ENCODE results near the gene TIMM44.

TIMM44 gene

GRCh38 chr19:7977021-7977722, 33.7 kb upstream of the TIMM44 start:
- no peak for ATAC-seq
- TF ChIP-seq ZNF70 (CRISPR knock-in tag; IDR thresholded peaks at IDR 0.05) (no peak), CREB5 (CRISPR knock-in tag; IDR thresholded peaks at IDR 0.05; ENCODE audit: low read depth) (no peak), ARNTL (CRISPR knock-in tag; IDR thresholded peaks at IDR 0.05; ENCODE audit: borderline replicate concordance, low read depth) (no peak), TOX (CRISPR knock-in tag; IDR thresholded peaks at IDR 0.05; ENCODE audit: borderline replicate concordance) (no peak), ZFP3 (CRISPR knock-in tag; IDR thresholded peaks at IDR 0.05) (no peak), CSRNP3 (CRISPR knock-in tag; IDR thresholded peaks at IDR 0.05) (no peak), BACH2 (CRISPR knock-in tag; IDR thresholded peaks at IDR 0.05; ENCODE audit: borderline replicate concordance) (no peak), PATZ1 (CRISPR knock-in tag; IDR thresholded peaks at IDR 0.05; ENCODE audit: borderline replicate concordance) (no peak)
- TF ChIP-seq, protein P1, sequence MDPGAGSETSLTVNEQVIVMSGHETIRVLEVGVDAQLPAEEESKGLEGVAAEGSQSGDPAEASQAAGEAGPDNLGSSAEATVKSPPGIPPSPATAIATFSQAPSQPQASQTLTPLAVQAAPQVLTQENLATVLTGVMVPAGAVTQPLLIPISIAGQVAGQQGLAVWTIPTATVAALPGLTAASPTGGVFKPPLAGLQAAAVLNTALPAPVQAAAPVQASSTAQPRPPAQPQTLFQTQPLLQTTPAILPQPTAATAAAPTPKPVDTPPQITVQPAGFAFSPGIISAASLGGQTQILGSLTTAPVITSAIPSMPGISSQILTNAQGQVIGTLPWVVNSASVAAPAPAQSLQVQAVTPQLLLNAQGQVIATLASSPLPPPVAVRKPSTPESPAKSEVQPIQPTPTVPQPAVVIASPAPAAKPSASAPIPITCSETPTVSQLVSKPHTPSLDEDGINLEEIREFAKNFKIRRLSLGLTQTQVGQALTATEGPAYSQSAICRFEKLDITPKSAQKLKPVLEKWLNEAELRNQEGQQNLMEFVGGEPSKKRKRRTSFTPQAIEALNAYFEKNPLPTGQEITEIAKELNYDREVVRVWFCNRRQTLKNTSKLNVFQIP (CRISPR knock-in tag; IDR thresholded peaks at IDR 0.05; ENCODE audit: borderline replicate concordance, low read depth) = no peak
- TF ChIP-seq, protein P2, sequence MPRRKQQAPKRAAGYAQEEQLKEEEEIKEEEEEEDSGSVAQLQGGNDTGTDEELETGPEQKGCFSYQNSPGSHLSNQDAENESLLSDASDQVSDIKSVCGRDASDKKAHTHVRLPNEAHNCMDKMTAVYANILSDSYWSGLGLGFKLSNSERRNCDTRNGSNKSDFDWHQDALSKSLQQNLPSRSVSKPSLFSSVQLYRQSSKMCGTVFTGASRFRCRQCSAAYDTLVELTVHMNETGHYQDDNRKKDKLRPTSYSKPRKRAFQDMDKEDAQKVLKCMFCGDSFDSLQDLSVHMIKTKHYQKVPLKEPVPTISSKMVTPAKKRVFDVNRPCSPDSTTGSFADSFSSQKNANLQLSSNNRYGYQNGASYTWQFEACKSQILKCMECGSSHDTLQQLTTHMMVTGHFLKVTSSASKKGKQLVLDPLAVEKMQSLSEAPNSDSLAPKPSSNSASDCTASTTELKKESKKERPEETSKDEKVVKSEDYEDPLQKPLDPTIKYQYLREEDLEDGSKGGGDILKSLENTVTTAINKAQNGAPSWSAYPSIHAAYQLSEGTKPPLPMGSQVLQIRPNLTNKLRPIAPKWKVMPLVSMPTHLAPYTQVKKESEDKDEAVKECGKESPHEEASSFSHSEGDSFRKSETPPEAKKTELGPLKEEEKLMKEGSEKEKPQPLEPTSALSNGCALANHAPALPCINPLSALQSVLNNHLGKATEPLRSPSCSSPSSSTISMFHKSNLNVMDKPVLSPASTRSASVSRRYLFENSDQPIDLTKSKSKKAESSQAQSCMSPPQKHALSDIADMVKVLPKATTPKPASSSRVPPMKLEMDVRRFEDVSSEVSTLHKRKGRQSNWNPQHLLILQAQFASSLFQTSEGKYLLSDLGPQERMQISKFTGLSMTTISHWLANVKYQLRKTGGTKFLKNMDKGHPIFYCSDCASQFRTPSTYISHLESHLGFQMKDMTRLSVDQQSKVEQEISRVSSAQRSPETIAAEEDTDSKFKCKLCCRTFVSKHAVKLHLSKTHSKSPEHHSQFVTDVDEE (CRISPR knock-in tag; IDR thresholded peaks at IDR 0.05) = no peak

DNA sequence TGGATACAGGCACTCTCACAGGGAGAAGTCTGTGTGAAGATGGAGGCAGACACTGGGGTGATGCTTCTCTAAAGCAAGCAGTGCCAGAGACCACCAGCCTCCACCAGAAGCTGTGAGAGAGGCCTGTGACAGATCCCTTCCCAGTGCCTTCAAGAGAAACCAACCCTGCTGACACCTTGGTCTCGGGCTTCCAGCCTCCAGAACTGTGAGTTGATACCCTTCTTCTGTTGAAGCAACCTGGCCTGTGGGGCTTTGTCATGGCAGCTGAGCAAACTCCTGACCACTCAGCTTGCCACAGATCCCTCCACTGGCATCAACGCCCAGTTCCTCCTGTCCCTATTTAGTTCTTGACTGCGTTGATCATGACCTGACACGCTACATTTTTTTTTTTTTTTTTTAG, 33.0 kb upstream of the TIMM44 start:
- ATAC-seq = no peak
- TF ChIP-seq ZNF8 (CRISPR knock-in tag; IDR thresholded peaks at IDR 0.05) (no peak), OSR1 (CRISPR knock-in tag; IDR thresholded peaks at IDR 0.05) (no peak), PATZ1 (CRISPR knock-in tag; IDR thresholded peaks at IDR 0.05; ENCODE audit: borderline replicate concordance) (no peak), PPARA (CRISPR knock-in tag; IDR thresholded peaks at IDR 0.05; ENCODE audit: borderline replicate concordance) (no peak), CSRNP3 (CRISPR knock-in tag; IDR thresholded peaks at IDR 0.05) (no peak), BACH2 (CRISPR knock-in tag; IDR thresholded peaks at IDR 0.05; ENCODE audit: borderline replicate concordance) (no peak), ESRRG (CRISPR knock-in tag; IDR thresholded peaks at IDR 0.05) (no peak), ZFP3 (CRISPR knock-in tag; IDR thresholded peaks at IDR 0.05) (no peak), ZNF70 (CRISPR knock-in tag; IDR thresholded peaks at IDR 0.05) (no peak), GLIS3 (CRISPR knock-in tag; IDR thresholded peaks at IDR 0.05) (no peak), ZC3H10 (CRISPR knock-in tag; IDR thresholded peaks at IDR 0.05) (no peak), ISL1 (CRISPR knock-in tag; IDR thresholded peaks at IDR 0.05) (no peak), CREB5 (CRISPR knock-in tag; IDR thresholded peaks at IDR 0.05; ENCODE audit: low read depth) (no peak)
- TF ChIP-seq, protein P2 (CRISPR knock-in tag; IDR thresholded peaks at IDR 0.05) = no peak
